SK-N-SH treated with all-trans-retinoic acid at 6 μM for 48 hours (cell line): ENCODE data around the gene TTC27.

Source experiments
- ATAC-seq: fragments of 200-7000 bp; cut with Tn5 transposase; 3 replicates; pipeline ENCODE4 v1.9.1; 2020; ENCODE audit warnings: mild to moderate bottlenecking, moderate library complexity
- ARNTL ChIP-seq: fragments of 450-650 bp; formaldehyde crosslinking; IDR thresholded peaks from 2 replicates; pipeline ENCODE4 v1.5.0; 2020; ENCODE audit warnings: low read depth, mild to moderate bottlenecking, moderate library complexity, borderline replicate concordance
- BACH2 ChIP-seq: fragments of 250-450 bp; sonication (Bioruptor Pico); IDR thresholded peaks from 2 replicates; pipeline ENCODE4 v1.9.0; 2021; ENCODE audit warnings: mild to moderate bottlenecking, borderline replicate concordance
- CREB5 ChIP-seq: fragments of 250-450 bp; sonication (Bioruptor Pico); IDR thresholded peaks from 2 replicates; pipeline ENCODE4 v1.5.1; 2020; ENCODE audit warnings: low read depth, mild to moderate bottlenecking, moderate library complexity
- CSDC2 ChIP-seq: fragments of 250-450 bp; sonication (Bioruptor Pico); IDR thresholded peaks from 2 replicates; pipeline ENCODE4 v1.5.0; 2020; ENCODE audit warnings: mild to moderate bottlenecking, moderate library complexity
- CSRNP3 ChIP-seq: fragments of 250-450 bp; sonication (Bioruptor Pico); IDR thresholded peaks from 2 replicates; pipeline ENCODE4 v1.5.1; 2021; ENCODE audit warnings: mild to moderate bottlenecking, moderate library complexity
- ISL1 ChIP-seq: fragments of 250-450 bp; sonication (Bioruptor Pico); IDR thresholded peaks from 2 replicates; pipeline ENCODE4 v2.1.2; 2022; ENCODE audit warnings: mild to moderate bottlenecking, moderate library complexity
- OSR1 ChIP-seq: fragments of 250-450 bp; sonication (Bioruptor Pico); IDR thresholded peaks from 2 replicates; pipeline ENCODE4 v1.8.0; 2022; ENCODE audit warnings: moderate library complexity, mild to moderate bottlenecking, inconsistent platforms
- PATZ1 ChIP-seq: fragments of 250-450 bp; sonication (Bioruptor Pico); IDR thresholded peaks from 2 replicates; pipeline ENCODE4 v1.8.0; 2020; ENCODE audit warnings: mild to moderate bottlenecking, moderate library complexity, borderline replicate concordance
- PPARA ChIP-seq: fragments of 250-450 bp; sonication (Bioruptor Pico); IDR thresholded peaks from 2 replicates; pipeline ENCODE4 v1.5.0; 2020; ENCODE audit warnings: mild to moderate bottlenecking, borderline replicate concordance
- TOX ChIP-seq: fragments of 250-450 bp; sonication (Bioruptor Pico); IDR thresholded peaks from 2 replicates; pipeline ENCODE4 v1.8.0; 2021; ENCODE audit warnings: mild to moderate bottlenecking, moderate library complexity, borderline replicate concordance
- TSHZ2 ChIP-seq: fragments of 250-450 bp; sonication (Bioruptor Pico); IDR thresholded peaks from 2 replicates; pipeline ENCODE4 v1.5.0; 2020; ENCODE audit warnings: mild to moderate bottlenecking, moderate library complexity
- ZC3H10 ChIP-seq: fragments of 250-450 bp; sonication (Bioruptor Pico); IDR thresholded peaks from 2 replicates; pipeline ENCODE4 v1.5.1; 2021; ENCODE audit warnings: mild to moderate bottlenecking, moderate library complexity
- ZFP3 ChIP-seq: fragments of 250-450 bp; sonication (Bioruptor Pico); IDR thresholded peaks from 2 replicates; pipeline ENCODE4 v1.5.0; 2020; ENCODE audit warnings: mild to moderate bottlenecking, moderate library complexity
- ZNF565 ChIP-seq: fragments of 450-650 bp; formaldehyde crosslinking; conservative IDR thresholded peaks from 2 replicates; pipeline ENCODE4 v1.5.0; 2020; ENCODE audit warnings: low read depth, mild to moderate bottlenecking, moderate library complexity
- ZNF70 ChIP-seq: fragments of 450-650 bp; formaldehyde crosslinking; IDR thresholded peaks from 2 replicates; pipeline ENCODE4 v1.5.0; 2020; ENCODE audit warnings: mild to moderate bottlenecking, moderate library complexity
- ZNF8 ChIP-seq: fragments of 450-650 bp; formaldehyde crosslinking; IDR thresholded peaks from 2 replicates; pipeline ENCODE4 v1.5.0; 2020; ENCODE audit warnings: mild to moderate bottlenecking, moderate library complexity

TTC27 gene

GRCh38 chr2:32756074-32756727, 128.4 kb downstream of the TTC27 start:
- TF ChIP-seq ARNTL (no peak), CREB5 (CRISPR knock-in tag) (no peak)
- no peak for ATAC-seq

- no peak for ATAC-seq
- TF ChIP-seq CSRNP3 (CRISPR knock-in tag) (no peak), ISL1 (CRISPR knock-in tag) (no peak), ZNF8 (no peak), OSR1 (CRISPR knock-in tag) (no peak), PATZ1 (no peak)
Observed at GRCh38 chr2:32758232-32758631, 130.4 kb downstream of the TTC27 start.

- no peak for ATAC-seq
- no peak for TF ChIP-seq ZNF70 (CRISPR knock-in tag)
- TF ChIP-seq TOX (CRISPR knock-in tag) = no peak
- TF ChIP-seq ISL1 (CRISPR knock-in tag) = no peak
- TF ChIP-seq CSDC2 = no peak
- no peak for TF ChIP-seq CREB5 (CRISPR knock-in tag)
- TF ChIP-seq ZC3H10 = no peak
- no peak for TF ChIP-seq CSRNP3 (CRISPR knock-in tag)
- TF ChIP-seq BACH2 = no peak
- no peak for TF ChIP-seq ZNF565
- TF ChIP-seq TSHZ2 = no peak
- no peak for TF ChIP-seq PPARA (CRISPR knock-in tag)
Observed at GRCh38 chr2:32760628-32761027, 132.8 kb downstream of the TTC27 start.

GRCh38 chr2:32768387-32769174, 140.7 kb downstream of the TTC27 start:
- TF ChIP-seq CSDC2 = peak; percentile 28; the same call in 1 of the 2 replicates
- TF ChIP-seq BACH2 = no peak
- TF ChIP-seq PPARA (CRISPR knock-in tag) = no peak
- no peak for TF ChIP-seq OSR1 (CRISPR knock-in tag)
- TF ChIP-seq ZFP3 (CRISPR knock-in tag) = no peak
- peak; percentile 79 for TF ChIP-seq ISL1 (CRISPR knock-in tag)
- TF ChIP-seq TOX (CRISPR knock-in tag) = no peak
- TF ChIP-seq ZC3H10 = no peak
- TF ChIP-seq CSRNP3 (CRISPR knock-in tag) = no peak
- no peak for TF ChIP-seq ZNF565
- no peak for ATAC-seq
